ENCODE results near the gene LARP4B. TPM values are rescaled to one million over a fixed set of nuclear protein-coding genes. Genes with fewer than 3 reads are reported as not detected.

Gene LARP4B
- total RNA-seq, 4 donors from 2014 or later: 24.9 to 47.5 (median 35.2) TPM

GRCh38 chr10:860519-860918 is 71.0 kb downstream of the LARP4B start:
- Histone ChIP-seq H3K4me3 (no peak overlapping the region), H3K27me3 (no peaks in the 10 kb centered on the region), H3K36me3 (peaks cover 0 to 79% of the 10 kb centered on the region in 2 donors), H3K4me1 (peaks cover 0 to 10% (median 0%) of the 10 kb centered on the region in 3 donors), H3K9me3 (no peaks in the 10 kb centered on the region), H3K27ac (no peak overlapping the region)
- no peak for ATAC-seq
- WGBS, 2 donors (ENCODE audit: low coverage in 1 of 2): 81 to 83% methylated on average over 4 of the region's 4 CpGs
- TF ChIP-seq POLR2AphosphoS5 (IDR thresholded peaks at IDR 0.05): no peak
- no peak for TF ChIP-seq CTCF (IDR thresholded peaks at IDR 0.05)
- TF ChIP-seq EP300 (IDR thresholded peaks at IDR 0.05): no peak
- no peak for TF ChIP-seq POLR2A (IDR thresholded peaks at IDR 0.05)

GRCh38 chr10:856416-857157 is 74.9 kb downstream of the LARP4B start:
- peaks cover 0 to 54% of the 10 kb centered on the region in 2 donors for H3K36me3 ChIP-seq

GRCh38 chr10:855671-856070 is 75.8 kb downstream of the LARP4B start:
- H3K27me3 ChIP-seq: no peaks in the 10 kb centered on the region
- no peak for ATAC-seq
- H3K9me3 ChIP-seq: no peaks in the 10 kb centered on the region
- H3K27ac ChIP-seq: no peak overlapping the region
- H3K36me3 ChIP-seq: peaks cover 0 to 45% of the 10 kb centered on the region in 2 donors
- TF ChIP-seq EP300 (IDR thresholded peaks at IDR 0.05) (no peak), POLR2A (IDR thresholded peaks at IDR 0.05) (no peak), CTCF (IDR thresholded peaks at IDR 0.05) (no peak)
- no peak overlapping the region for H3K4me3 ChIP-seq
- 86 to 88% methylated on average over 5 of the region's 5 CpGs for WGBS, 2 donors (ENCODE audit: low coverage in 1 of 2)
- peaks cover 0 to 10% (median 0%) of the 10 kb centered on the region in 3 donors for H3K4me1 ChIP-seq

More at GRCh38 chr10:856416-857157, 74.9 kb downstream of the LARP4B start:
- no peak for TF ChIP-seq POLR2A (IDR thresholded peaks at IDR 0.05)
- no peak for TF ChIP-seq CTCF (IDR thresholded peaks at IDR 0.05)
- TF ChIP-seq POLR2AphosphoS5 (IDR thresholded peaks at IDR 0.05): no peak
- TF ChIP-seq EP300 (IDR thresholded peaks at IDR 0.05): no peak
- ATAC-seq: no peak
- H3K27me3 ChIP-seq: no peaks in the 10 kb centered on the region
- no peaks in the 10 kb centered on the region for H3K9me3 ChIP-seq
- H3K4me3 ChIP-seq: no peak overlapping the region
- 40 to 62% methylated on average over 6 to 9 of the region's 11 CpGs for WGBS, 2 donors (ENCODE audit: low coverage in 1 of 2)
- no peak overlapping the region for H3K27ac ChIP-seq
- H3K4me1 ChIP-seq: peaks cover 0 to 10% (median 0%) of the 10 kb centered on the region in 3 donors

GRCh38 chr10:855079-855478 is 76.4 kb downstream of the LARP4B start:
- Histone ChIP-seq H3K4me3 (no peak overlapping the region), H3K27me3 (no peaks in the 10 kb centered on the region), H3K4me1 (peaks cover 0 to 10% (median 0%) of the 10 kb centered on the region in 3 donors), H3K9me3 (peaks cover 0 to 4% (median 0%) of the 10 kb centered on the region in 3 donors), H3K27ac (no peak overlapping the region), H3K36me3 (peaks cover 0 to 39% of the 10 kb centered on the region in 2 donors)
- no peak for ATAC-seq
- WGBS, 2 donors (ENCODE audit: low coverage in 1 of 2): 100% methylated on average over 1 of the region's 1 CpG
- TF ChIP-seq POLR2A (IDR thresholded peaks at IDR 0.05) (no peak), EP300 (IDR thresholded peaks at IDR 0.05) (no peak), CTCF (IDR thresholded peaks at IDR 0.05) (no peak), POLR2AphosphoS5 (IDR thresholded peaks at IDR 0.05) (no peak)

GRCh38 chr10:853017-853416 is 78.5 kb downstream of the LARP4B start:
- H3K27me3 ChIP-seq: no peaks in the 10 kb centered on the region
- H3K9me3 ChIP-seq: peaks cover 0 to 7% (median 0%) of the 10 kb centered on the region in 3 donors
- TF ChIP-seq EP300 (IDR thresholded peaks at IDR 0.05) (no peak), POLR2A (IDR thresholded peaks at IDR 0.05) (no peak), CTCF (IDR thresholded peaks at IDR 0.05) (no peak), POLR2AphosphoS5 (IDR thresholded peaks at IDR 0.05) (no peak)
- H3K4me1 ChIP-seq: peaks cover 0 to 11% (median 0%) of the 10 kb centered on the region in 3 donors
- ATAC-seq: no peak
- H3K4me3 ChIP-seq: no peak overlapping the region
- H3K36me3 ChIP-seq: peaks cover 0 to 25% of the 10 kb centered on the region in 2 donors
- no peak overlapping the region for H3K27ac ChIP-seq

All from gastroesophageal sphincter (tissue), 4 donors.